ENCODE results near the gene MTHFSD.

DNA sequence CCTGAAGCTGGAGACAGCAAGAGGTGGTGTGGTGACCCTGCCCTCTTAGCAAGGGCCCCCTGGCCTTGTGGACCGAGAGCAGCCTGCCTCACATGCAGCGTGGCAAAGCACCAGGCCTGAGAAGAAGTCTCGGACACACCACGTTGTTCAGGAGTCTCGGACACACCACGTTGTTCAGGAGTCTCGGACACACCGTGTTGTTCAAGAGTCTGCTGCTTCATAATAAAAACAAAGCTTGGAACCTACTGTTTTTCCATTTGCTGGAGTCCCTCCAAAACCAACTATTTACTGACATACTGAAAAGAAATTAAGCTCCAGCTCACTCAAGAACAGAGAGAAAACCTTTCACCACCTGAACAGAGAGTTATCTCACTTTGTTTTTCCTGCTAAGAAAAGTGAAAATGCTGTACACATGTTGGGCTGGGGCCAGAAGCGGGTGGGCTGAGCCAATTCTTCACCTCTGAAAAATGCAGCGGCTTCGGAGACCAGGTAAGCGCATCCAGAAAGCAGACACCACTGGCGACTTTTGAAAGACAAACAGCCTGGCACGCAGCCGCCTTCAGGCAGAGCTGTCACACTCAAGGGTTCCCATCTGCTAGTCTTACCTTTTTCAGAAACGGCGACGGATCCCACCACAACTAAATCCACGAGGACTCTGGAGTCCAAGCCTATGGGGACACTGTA lies 8.9 kb downstream of the MTHFSD start:
- TF ChIP-seq ZNF8 (CRISPR knock-in tag; IDR thresholded peaks at IDR 0.05) (no peak), ZNF70 (CRISPR knock-in tag; IDR thresholded peaks at IDR 0.05) (no peak), RARB (CRISPR knock-in tag; IDR thresholded peaks at IDR 0.05) (no peak), BACH2 (CRISPR knock-in tag; IDR thresholded peaks at IDR 0.05; ENCODE audit: borderline replicate concordance) (no peak), ZNF565 (CRISPR knock-in tag; conservative IDR thresholded peaks at IDR 0.05; ENCODE audit: low read depth) (no peak)
- TF ChIP-seq, protein P1, sequence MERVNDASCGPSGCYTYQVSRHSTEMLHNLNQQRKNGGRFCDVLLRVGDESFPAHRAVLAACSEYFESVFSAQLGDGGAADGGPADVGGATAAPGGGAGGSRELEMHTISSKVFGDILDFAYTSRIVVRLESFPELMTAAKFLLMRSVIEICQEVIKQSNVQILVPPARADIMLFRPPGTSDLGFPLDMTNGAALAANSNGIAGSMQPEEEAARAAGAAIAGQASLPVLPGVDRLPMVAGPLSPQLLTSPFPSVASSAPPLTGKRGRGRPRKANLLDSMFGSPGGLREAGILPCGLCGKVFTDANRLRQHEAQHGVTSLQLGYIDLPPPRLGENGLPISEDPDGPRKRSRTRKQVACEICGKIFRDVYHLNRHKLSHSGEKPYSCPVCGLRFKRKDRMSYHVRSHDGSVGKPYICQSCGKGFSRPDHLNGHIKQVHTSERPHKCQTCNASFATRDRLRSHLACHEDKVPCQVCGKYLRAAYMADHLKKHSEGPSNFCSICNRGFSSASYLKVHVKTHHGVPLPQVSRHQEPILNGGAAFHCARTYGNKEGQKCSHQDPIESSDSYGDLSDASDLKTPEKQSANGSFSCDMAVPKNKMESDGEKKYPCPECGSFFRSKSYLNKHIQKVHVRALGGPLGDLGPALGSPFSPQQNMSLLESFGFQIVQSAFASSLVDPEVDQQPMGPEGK (CRISPR knock-in tag; IDR thresholded peaks at IDR 0.05; ENCODE audit: borderline replicate concordance): no peak
